GM23338 (cell line): ENCODE measurements around the gene EHD4. TPM values are rescaled to one million over a fixed set of nuclear protein-coding genes. Genes with fewer than 3 reads are reported as not detected.

ENCODE experiments used
- ATAC-seq: fragments of 200-7000 bp; cut with Tn5 transposase; 3 replicates; pipeline ENCODE4 v1.9.1; 2020
- DNase-seq: peaks from one replicate; pipeline ENCODE4 v3.0.0-alpha.2; 2015; ENCODE audit warnings: low spot score
- H2AFZ ChIP-seq: fragments of 200-600 bp; sonication (generic); 2 replicates; pipeline ENCODE4 v1.8.0; 2016; ENCODE audit warnings: antibody characterized with exemption, mild to moderate bottlenecking, moderate library complexity
- H3F3A ChIP-seq: fragments of 200-600 bp; sonication (generic); replicated peaks from 2 replicates; pipeline ENCODE4 v1.8.0; 2017; ENCODE audit warnings: antibody characterized with exemption, mixed run types, low read depth
- H3K27ac ChIP-seq: fragments of 200-600 bp; sonication (generic); 2 replicates; pipeline ENCODE4 v1.6.1; 2016; ENCODE audit warnings: low read depth
- H3K27me3 ChIP-seq: fragments of 200-600 bp; sonication (generic); 2 replicates; pipeline ENCODE4 v1.8.0; 2016; ENCODE audit warnings: mild to moderate bottlenecking, mixed run types, moderate library complexity; ENCODE audit not compliant: insufficient read depth
- H3K36me3 ChIP-seq: fragments of 200-600 bp; sonication (generic); 2 replicates; pipeline ENCODE4 v1.8.0; 2016; ENCODE audit warnings: mild to moderate bottlenecking; ENCODE audit not compliant: insufficient read depth
- H3K4me1 ChIP-seq: fragments of 200-600 bp; sonication (generic); 2 replicates; pipeline ENCODE4 v1.8.0; 2016; ENCODE audit warnings: mild to moderate bottlenecking, moderate library complexity; ENCODE audit not compliant: insufficient read depth
- H3K4me2 ChIP-seq: fragments of 200-600 bp; sonication (generic); 2 replicates; pipeline ENCODE4 v1.7.1; 2017; ENCODE audit warnings: mixed run types
- H3K4me3 ChIP-seq: fragments of 200-600 bp; sonication (generic); 2 replicates; pipeline ENCODE4 v1.6.1; 2016; ENCODE audit warnings: mixed run types
- H3K79me2 ChIP-seq: fragments of 200-600 bp; sonication (generic); replicated peaks from 2 replicates; pipeline ENCODE4 v1.8.0; 2017; ENCODE audit warnings: mild to moderate bottlenecking; ENCODE audit not compliant: insufficient read depth
- H3K9me2 ChIP-seq: fragments of 200-600 bp; sonication (generic); 2 replicates; pipeline ENCODE4 v1.8.0; 2017; ENCODE audit not compliant: insufficient read depth
- H4K20me1 ChIP-seq: fragments of 200-600 bp; sonication (generic); replicated peaks from 2 replicates; pipeline ENCODE4 v1.8.0; 2017; ENCODE audit warnings: mild to moderate bottlenecking; ENCODE audit not compliant: insufficient read depth
- H3K27ac Mint-ChIP-seq: 2 replicates; pipeline ENCODE4 v1.8.0; 2020; ENCODE audit warnings: inconsistent platforms, mild to moderate bottlenecking, moderate library complexity, mixed read lengths
- H3K27me3 Mint-ChIP-seq: 3 replicates; pipeline ENCODE4 v1.8.0; 2022; ENCODE audit warnings: low read depth, mild to moderate bottlenecking, moderate library complexity, mixed read lengths, inconsistent platforms; ENCODE audit not compliant: insufficient read depth, poor library complexity
- H3K36me3 Mint-ChIP-seq: 3 replicates; pipeline ENCODE4 v1.8.0; 2021; ENCODE audit warnings: low read depth, mild to moderate bottlenecking, inconsistent platforms, moderate library complexity, mixed read lengths
- H3K4me1 Mint-ChIP-seq: 3 replicates; pipeline ENCODE4 v1.8.0; 2020; ENCODE audit warnings: mild to moderate bottlenecking, inconsistent platforms, mixed read lengths
- H3K4me3 Mint-ChIP-seq: 3 replicates; pipeline ENCODE4 v1.8.0; 2021; ENCODE audit warnings: moderate library complexity, mild to moderate bottlenecking, inconsistent platforms, mixed read lengths
- H3K9me3 Mint-ChIP-seq: 3 replicates; pipeline ENCODE4 v1.8.0; 2020; ENCODE audit warnings: moderate library complexity, mild to moderate bottlenecking, inconsistent platforms, mixed read lengths
- CREB1 ChIP-seq: fragments of 250-450 bp; sonication (Bioruptor Pico); IDR thresholded peaks from 2 replicates; pipeline ENCODE4 v1.5.0; 2020; ENCODE audit warnings: low read depth, mild to moderate bottlenecking, moderate library complexity
- EZH2 ChIP-seq: fragments of 200-600 bp; sonication (generic); IDR thresholded peaks from one replicate; pipeline ENCODE4 v1.8.0; 2017; ENCODE audit warnings: antibody characterized with exemption, mild to moderate bottlenecking, low read depth; ENCODE audit not compliant: unreplicated experiment
- EZH2phosphoT487 ChIP-seq: fragments of 200-600 bp; sonication (generic); IDR thresholded peaks from one replicate; pipeline ENCODE4 v1.8.1; 2018; ENCODE audit warnings: antibody characterized with exemption; ENCODE audit not compliant: unreplicated experiment
- JUNB ChIP-seq: IDR thresholded peaks from one replicate; pipeline ENCODE4 v1.6.1; 2016; ENCODE audit warnings: antibody characterized with exemption; ENCODE audit not compliant: unreplicated experiment
- NANOG ChIP-seq: IDR thresholded peaks from 2 replicates; pipeline ENCODE4 v1.6.1; 2016; ENCODE audit warnings: antibody characterized with exemption, borderline replicate concordance
- POLR2AphosphoS5 ChIP-seq: IDR thresholded peaks from 2 replicates; pipeline ENCODE4 v1.6.1; 2016; ENCODE audit warnings: antibody characterized with exemption, low read depth
- REST ChIP-seq: IDR thresholded peaks from one replicate; pipeline ENCODE4 v1.6.1; 2018; ENCODE audit warnings: antibody characterized with exemption; ENCODE audit not compliant: unreplicated experiment
- STAT1 ChIP-seq: IDR thresholded peaks from one replicate; pipeline ENCODE4 v1.6.1; 2016; ENCODE audit warnings: antibody characterized with exemption; ENCODE audit not compliant: unreplicated experiment
- ZNF114 ChIP-seq: fragments of 250-450 bp; sonication (Bioruptor Pico); IDR thresholded peaks from 2 replicates; pipeline ENCODE4 v1.5.0; 2020; ENCODE audit warnings: mild to moderate bottlenecking, moderate library complexity
- ZNF331 ChIP-seq: fragments of 250-450 bp; sonication (Bioruptor Pico); IDR thresholded peaks from 2 replicates; pipeline ENCODE4 v1.5.0; 2020; ENCODE audit warnings: low read depth, mild to moderate bottlenecking, moderate library complexity
- ZNF462 ChIP-seq: fragments of 250-450 bp; sonication (Bioruptor Pico); IDR thresholded peaks from 2 replicates; pipeline ENCODE4 v1.5.0; 2020; ENCODE audit warnings: mild to moderate bottlenecking, moderate library complexity
- polyA plus RNA-seq: library from polyadenylated mRNA; unstranded; fragments of >200 nt; fragmentation: Nextera tagmentation; extraction: Ambion mirVana; gene quantifications from 2 replicates; pipeline ENCODE4 v1.2.1, GENCODE V29; 2016
- total RNA-seq: library from RNA; depleted of rRNA; stranded (reverse); fragments of >200 nt; shearing (Covaris generic); gene quantifications from 2 replicates; pipeline ENCODE4 v1.2.3, GENCODE V29; 2014
- TF ChIP-seq, protein P1 (sequence below), 2 experiments: fragments of 200-600 bp in 1 of 2; sonication (generic) in 1 of 2; conservative IDR thresholded peaks; 2 replicates each; pipeline versions ENCODE4 v1.5.1 to v1.6.1; 2016 to 2017; ENCODE audit warnings: antibody characterized with exemption in 2 of 2, low read depth in 2 of 2, mild to moderate bottlenecking in 2 of 2, moderate library complexity in 1 of 2
- TF ChIP-seq, protein P2 (sequence below): IDR thresholded peaks from 2 replicates; pipeline ENCODE4 v1.6.1; 2016; ENCODE audit warnings: antibody characterized with exemption

The EHD4 gene
- total and polyA plus RNA-seq, 2 experiments from 2014 or later, result 13.0 to 31.0 TPM

DNA sequence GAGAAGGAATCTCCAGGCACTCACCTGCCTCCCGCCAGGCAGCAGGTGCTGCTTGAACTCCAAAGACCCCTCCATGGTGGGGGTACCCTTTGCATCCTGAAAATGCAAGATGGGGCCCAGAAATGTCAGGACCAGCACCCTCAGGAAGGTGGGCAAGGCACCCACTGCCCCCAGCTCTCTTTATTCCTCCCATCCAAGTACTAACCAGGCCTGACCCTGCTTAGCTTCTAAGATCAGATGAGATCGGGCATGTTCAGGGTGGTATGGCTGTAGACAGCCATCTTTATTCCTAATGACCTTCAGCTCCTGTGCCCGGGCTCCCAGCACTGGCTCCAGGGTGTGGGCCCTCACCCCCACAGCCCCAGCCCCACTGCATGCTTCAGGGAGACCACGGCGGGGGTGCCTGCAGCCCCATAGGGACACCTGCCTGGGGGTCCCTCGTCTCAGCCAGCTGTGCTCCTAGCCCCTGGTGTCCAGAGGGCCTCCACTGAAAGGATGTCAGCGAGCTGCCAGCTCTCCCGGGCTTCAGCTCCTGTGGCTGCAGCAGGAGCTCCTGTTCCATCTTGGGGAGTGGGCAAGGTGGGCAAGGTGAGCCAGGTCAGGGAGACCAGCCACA lies 120.5 kb downstream of the EHD4 start:
- no peaks in the 10 kb centered on the region for H3F3A ChIP-seq
- H3K4me3 Mint-ChIP-seq, result no peak overlapping the region
- ATAC-seq, result no peak
- peaks cover 6% of the 10 kb centered on the region for H3K4me1 Mint-ChIP-seq
- H3K27ac ChIP-seq, result no peak overlapping the region
- no peaks in the 10 kb centered on the region for H3K27me3 ChIP-seq
- no peaks in the 10 kb centered on the region for H3K79me2 ChIP-seq
- no peak overlapping the region for H2AFZ ChIP-seq
- no peak overlapping the region for H3K4me2 ChIP-seq
- H3K36me3 Mint-ChIP-seq, result no peaks in the 10 kb centered on the region; the same call in 2 of the 3 replicates
- H3K4me3 ChIP-seq, result no peak overlapping the region
- no peak overlapping the region for H3K27ac Mint-ChIP-seq
- no peak for DNase-seq
- no peaks in the 10 kb centered on the region for H4K20me1 ChIP-seq
- peaks cover 14% of the 10 kb centered on the region for H3K27me3 Mint-ChIP-seq
- H3K36me3 ChIP-seq, result no peaks in the 10 kb centered on the region
- H3K9me2 ChIP-seq, result no peaks in the 10 kb centered on the region
- no peaks in the 10 kb centered on the region for H3K4me1 ChIP-seq
- TF ChIP-seq CREB1 (CRISPR knock-in tag), result no peak
- no peak for TF ChIP-seq REST
- TF ChIP-seq ZNF114 (CRISPR knock-in tag), result no peak
- TF ChIP-seq JUNB, result no peak
- TF ChIP-seq, protein P1, sequence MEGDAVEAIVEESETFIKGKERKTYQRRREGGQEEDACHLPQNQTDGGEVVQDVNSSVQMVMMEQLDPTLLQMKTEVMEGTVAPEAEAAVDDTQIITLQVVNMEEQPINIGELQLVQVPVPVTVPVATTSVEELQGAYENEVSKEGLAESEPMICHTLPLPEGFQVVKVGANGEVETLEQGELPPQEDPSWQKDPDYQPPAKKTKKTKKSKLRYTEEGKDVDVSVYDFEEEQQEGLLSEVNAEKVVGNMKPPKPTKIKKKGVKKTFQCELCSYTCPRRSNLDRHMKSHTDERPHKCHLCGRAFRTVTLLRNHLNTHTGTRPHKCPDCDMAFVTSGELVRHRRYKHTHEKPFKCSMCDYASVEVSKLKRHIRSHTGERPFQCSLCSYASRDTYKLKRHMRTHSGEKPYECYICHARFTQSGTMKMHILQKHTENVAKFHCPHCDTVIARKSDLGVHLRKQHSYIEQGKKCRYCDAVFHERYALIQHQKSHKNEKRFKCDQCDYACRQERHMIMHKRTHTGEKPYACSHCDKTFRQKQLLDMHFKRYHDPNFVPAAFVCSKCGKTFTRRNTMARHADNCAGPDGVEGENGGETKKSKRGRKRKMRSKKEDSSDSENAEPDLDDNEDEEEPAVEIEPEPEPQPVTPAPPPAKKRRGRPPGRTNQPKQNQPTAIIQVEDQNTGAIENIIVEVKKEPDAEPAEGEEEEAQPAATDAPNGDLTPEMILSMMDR (conservative IDR thresholded peaks at IDR 0.05; ENCODE audit: low read depth in 2 of 2), result no peak
- no peak for TF ChIP-seq NANOG
- TF ChIP-seq, protein P2, sequence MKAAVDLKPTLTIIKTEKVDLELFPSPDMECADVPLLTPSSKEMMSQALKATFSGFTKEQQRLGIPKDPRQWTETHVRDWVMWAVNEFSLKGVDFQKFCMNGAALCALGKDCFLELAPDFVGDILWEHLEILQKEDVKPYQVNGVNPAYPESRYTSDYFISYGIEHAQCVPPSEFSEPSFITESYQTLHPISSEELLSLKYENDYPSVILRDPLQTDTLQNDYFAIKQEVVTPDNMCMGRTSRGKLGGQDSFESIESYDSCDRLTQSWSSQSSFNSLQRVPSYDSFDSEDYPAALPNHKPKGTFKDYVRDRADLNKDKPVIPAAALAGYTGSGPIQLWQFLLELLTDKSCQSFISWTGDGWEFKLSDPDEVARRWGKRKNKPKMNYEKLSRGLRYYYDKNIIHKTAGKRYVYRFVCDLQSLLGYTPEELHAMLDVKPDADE, result no peak
- no peak for TF ChIP-seq POLR2AphosphoS5
- TF ChIP-seq ZNF331 (CRISPR knock-in tag), result no peak
- no peak for TF ChIP-seq STAT1
- no peak for TF ChIP-seq EZH2
- no peak for TF ChIP-seq EZH2phosphoT487
- no peak for TF ChIP-seq ZNF462 (CRISPR knock-in tag)
- no peaks in the 10 kb centered on the region; the same call in 2 of the 3 replicates for H3K9me3 Mint-ChIP-seq
